ENCODE results near the gene MICU2. TPM values are rescaled to one million over a fixed set of nuclear protein-coding genes. Genes with fewer than 3 reads are reported as not detected.

The MICU2 gene
- total and polyA plus RNA-seq, 2 of the 13 experiments (the other 11 are each of a cell fraction or from before 2014, with no cell fraction given): 31.7 to 42.4 TPM

DNA sequence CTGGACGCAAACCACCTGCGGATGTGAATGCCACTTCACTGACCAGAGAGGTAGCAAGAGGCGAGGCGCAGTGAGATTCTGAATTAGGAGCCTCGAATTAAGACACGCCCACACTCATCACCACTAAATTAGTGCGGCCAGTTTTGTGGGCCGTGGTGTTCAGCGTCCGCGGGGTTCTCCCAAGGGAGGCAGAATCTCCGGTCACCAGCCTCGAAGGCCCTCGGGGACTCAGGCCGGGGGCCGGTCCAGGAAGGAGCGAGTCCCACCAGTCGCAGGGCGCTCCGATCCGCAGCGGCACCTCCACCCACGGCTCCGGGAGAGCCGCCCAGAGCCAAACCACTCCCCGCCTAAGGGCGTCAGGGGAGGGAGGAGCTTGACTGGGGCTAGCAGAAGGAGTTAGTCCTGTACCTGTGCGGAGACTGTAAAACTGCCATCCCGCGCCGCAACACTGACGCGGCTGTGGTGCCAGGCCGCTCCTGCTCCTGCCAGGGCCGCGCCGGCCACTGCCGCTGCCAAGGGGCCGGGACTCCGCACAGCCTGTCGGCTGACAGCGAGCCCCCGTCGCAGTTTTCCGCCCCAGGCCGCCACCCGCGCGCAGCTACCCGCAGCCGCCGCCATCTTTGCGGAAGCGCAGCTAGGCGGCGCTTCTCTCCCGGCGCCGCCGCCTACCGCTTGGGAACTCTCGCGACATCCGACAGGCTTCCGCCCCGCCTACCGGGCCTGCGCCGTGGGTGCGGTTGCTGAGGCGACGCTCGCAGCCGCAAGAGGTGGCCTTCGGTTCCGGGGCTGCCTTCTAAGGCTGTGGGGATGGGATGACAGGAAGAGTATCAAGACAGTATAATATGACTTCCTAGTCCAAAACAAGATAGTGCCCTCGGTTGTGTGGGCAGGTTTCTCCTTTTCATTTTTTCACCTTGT, at the start of gene MICU2 (continued):
- TF ChIP-seq ZNF251 (CRISPR knock-in tag; IDR thresholded peaks at IDR 0.05) (no peak), KMT2A (CRISPR knock-in tag; IDR thresholded peaks at IDR 0.05) (peak; percentile 78), ZNF235 (CRISPR knock-in tag; IDR thresholded peaks at IDR 0.05; ENCODE audit: borderline replicate concordance) (0 out of 2 replicates have a peak, but pooled peaks have one; percentile 67), GLI4 (CRISPR knock-in tag; IDR thresholded peaks at IDR 0.05; ENCODE audit: borderline replicate concordance) (0 out of 2 replicates have a peak, but pooled peaks have one; percentile 26), ZNF674 (CRISPR knock-in tag; IDR thresholded peaks at IDR 0.05; ENCODE audit: low read depth) (peak; percentile 88; the same call in 1 of the 2 replicates), ZNF747 (CRISPR knock-in tag; IDR thresholded peaks at IDR 0.05; ENCODE audit: borderline replicate concordance) (peak; percentile 94; the same call in 1 of the 2 replicates), HNRNPL (IDR thresholded peaks at IDR 0.05; ENCODE audit: low read depth, low read length) (peak; percentile 67; the same call in 1 of the 2 replicates), ZFP36 (IDR thresholded peaks at IDR 0.05; ENCODE audit: borderline replicate concordance, low read depth, low read length, partially characterized antibody) (no peak), XRCC5 (optimal IDR thresholded peaks at IDR 0.05; ENCODE audit: low read length) (peak; percentile 71), ZBTB20 (CRISPR knock-in tag; IDR thresholded peaks at IDR 0.05; ENCODE audit: borderline replicate concordance, low read depth) (peak; percentile 36; the same call in 1 of the 2 replicates), KAT8 (CRISPR knock-in tag; IDR thresholded peaks at IDR 0.05) (peak; percentile 98), ZNF609 (CRISPR knock-in tag; IDR thresholded peaks at IDR 0.05; ENCODE audit: borderline replicate concordance) (no peak; the same call in 1 of the 2 replicates), CSRNP1 (CRISPR knock-in tag; IDR thresholded peaks at IDR 0.05) (peak; percentile 98), ZNF143 (CRISPR knock-in tag; IDR thresholded peaks at IDR 0.05) (0 out of 2 replicates have a peak, but pooled peaks have one; percentile 20)
- TF ChIP-seq, protein P1, sequence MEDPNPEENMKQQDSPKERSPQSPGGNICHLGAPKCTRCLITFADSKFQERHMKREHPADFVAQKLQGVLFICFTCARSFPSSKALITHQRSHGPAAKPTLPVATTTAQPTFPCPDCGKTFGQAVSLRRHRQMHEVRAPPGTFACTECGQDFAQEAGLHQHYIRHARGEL (CRISPR knock-in tag; IDR thresholded peaks at IDR 0.05): no peak
- TF ChIP-seq, protein P2, sequence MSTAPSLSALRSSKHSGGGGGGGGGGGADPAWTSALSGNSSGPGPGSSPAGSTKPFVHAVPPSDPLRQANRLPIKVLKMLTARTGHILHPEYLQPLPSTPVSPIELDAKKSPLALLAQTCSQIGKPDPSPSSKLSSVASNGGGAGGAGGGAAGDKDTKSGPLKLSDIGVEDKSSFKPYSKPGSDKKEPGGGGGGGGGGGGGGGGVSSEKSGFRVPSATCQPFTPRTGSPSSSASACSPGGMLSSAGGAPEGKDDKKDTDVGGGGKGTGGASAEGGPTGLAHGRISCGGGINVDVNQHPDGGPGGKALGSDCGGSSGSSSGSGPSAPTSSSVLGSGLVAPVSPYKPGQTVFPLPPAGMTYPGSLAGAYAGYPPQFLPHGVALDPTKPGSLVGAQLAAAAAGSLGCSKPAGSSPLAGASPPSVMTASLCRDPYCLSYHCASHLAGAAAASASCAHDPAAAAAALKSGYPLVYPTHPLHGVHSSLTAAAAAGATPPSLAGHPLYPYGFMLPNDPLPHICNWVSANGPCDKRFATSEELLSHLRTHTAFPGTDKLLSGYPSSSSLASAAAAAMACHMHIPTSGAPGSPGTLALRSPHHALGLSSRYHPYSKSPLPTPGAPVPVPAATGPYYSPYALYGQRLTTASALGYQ (CRISPR knock-in tag; IDR thresholded peaks at IDR 0.05): 0 out of 2 replicates have a peak, but pooled peaks have one; percentile 51

Data from HepG2 (cell line).